ENCODE results near the gene REEP1.

The REEP1 gene

DNA sequence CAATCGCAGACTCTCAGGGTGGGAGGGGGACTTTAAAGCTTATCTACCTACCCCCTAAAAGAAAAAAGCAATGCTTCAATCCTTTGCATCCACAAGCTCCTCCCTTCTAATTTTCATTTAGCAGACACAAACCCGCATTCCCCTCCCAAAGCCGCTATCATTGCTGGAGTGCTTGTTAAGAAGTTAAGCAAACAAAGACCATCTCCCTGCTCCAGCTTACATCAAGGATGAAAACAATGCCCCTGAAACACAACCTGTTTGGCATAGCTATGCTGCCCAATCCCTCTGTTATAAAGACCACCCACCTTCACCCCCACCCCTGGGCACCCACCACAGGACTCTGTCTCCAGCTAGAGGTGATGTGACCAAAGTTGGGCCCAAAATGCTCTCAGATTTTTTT lies 33.0 kb downstream of the REEP1 start:
- DNase-seq: no peak

DNA sequence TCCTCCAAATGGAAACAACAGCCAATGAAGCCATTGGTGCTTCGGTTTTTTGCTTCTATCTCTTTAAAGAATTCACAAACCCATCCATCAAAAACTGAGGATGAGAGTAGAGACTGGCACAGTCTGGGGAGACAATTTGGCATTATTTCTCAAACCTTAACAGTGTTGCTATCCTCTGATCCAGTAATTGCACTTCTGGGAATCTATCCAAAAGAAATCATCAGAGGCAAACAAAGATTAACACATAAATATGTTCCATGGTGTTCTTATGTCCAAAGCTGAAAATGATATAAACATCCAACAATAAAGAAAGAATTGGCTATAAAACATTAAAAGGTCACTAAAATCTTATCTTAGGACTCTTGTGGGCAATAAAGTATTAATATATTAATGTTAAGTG lies 35.1 kb downstream of the REEP1 start:
- DNase-seq: no peak

DNA sequence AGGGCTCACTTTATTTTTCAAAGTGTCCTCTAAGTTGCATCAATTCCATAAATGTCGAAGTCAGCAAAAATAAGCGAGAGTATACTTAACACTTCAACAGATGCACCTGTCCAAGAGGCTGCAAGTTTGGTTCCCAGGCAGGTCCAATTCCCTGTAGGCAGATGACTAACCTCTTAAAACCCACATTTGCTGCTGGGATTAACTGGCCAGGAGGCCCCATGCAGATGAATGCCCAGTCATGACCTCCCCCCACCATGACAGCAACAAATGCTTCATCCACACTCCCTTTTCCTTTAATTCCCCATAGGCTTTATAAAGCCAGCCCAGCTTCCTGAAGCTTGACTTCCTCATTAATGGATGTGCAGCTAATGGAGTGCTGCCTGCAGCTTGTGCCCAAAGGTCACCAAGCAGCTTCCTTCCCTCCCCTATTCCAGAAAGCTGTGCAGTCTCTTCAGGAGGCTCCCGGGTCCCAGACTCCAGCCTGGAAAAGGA lies 35.7 kb downstream of the REEP1 start:
- DNase-seq: no peak

GRCh38 chr2:86301009-86301408 lies 36.4 kb downstream of the REEP1 start:
- no peak for DNase-seq

- no peak for DNase-seq
Observed at GRCh38 chr2:86300496-86300895, 36.9 kb downstream of the REEP1 start.

- no peak for DNase-seq
Observed at GRCh38 chr2:86298411-86299390, 38.7 kb downstream of the REEP1 start.

DNA sequence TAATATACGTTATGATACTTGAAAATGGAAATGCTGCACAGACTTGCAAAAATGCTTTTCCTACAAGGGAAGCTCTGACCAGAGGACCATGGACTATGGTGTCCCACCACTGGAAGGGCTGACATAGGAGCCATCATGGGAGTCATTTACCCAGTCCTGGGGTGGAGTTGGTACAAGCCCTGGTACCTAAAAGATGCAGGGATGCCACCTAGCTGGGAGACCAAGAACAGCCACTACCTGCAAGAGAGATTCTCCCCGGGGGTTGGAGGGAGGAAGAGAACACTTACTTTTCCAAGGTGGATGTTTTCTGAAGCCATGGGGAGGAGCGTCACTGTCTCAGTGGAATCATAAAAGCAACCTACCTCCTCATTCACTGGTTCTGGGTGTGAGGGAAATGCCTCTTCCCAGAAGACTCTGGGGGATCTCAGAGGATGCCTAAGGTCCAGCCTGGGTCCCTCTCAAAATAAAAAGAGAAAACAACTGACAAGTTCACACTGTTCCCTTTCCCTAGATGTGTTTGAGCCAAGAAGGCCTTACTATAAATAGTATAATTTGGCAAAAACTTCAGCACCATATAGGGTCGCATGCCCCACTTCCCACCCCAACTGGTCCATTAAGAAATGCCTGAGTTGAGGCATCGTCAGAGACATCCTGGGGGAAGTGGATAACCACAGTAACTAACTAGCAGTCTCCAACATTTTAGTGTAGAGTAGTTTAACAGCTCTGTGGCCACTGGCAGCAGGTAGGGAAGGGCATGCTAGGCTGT lies 39.9 kb downstream of the REEP1 start:
- no peak for DNase-seq

DNA sequence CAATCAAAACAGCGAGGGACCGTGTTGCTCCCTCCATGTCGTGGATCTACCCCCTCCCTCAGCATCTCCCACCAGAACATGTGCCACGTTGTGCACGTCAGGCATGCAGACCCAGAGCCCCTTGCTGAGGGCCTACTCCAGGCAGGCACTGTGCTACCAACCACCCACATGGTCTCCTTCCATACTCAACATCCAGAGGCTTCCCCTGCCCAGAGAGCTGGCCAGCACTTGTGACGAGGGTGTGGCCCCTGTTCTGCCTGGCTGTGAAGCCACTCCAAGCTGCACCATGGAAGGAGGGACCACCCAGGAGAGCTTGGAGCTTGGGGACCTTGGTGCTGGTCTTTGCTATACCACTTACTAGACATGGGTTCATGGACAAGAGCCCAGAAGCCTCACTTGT lies 40.5 kb downstream of the REEP1 start:
- DNase-seq: no peak

DNA sequence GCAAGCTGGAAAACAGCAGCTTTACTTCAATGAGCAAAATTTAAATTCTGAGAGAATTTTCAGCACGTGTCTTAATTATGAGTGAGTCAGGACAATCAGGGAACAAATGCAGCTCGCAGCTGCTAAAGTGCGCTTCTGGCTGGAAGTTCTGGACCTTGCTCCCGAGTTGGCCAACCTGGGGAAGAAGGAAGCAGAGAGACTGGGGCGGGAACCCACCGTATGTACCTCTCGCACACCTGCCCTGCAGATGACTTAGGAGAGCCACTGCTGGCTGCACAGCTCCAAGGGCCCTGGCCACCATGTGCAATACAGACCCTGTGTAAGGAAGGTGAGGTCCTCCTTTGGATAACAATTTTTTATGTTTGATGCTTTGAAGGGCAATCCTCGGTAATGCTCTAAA lies 42.4 kb downstream of the REEP1 start:
- DNase-seq: no peak

DNA sequence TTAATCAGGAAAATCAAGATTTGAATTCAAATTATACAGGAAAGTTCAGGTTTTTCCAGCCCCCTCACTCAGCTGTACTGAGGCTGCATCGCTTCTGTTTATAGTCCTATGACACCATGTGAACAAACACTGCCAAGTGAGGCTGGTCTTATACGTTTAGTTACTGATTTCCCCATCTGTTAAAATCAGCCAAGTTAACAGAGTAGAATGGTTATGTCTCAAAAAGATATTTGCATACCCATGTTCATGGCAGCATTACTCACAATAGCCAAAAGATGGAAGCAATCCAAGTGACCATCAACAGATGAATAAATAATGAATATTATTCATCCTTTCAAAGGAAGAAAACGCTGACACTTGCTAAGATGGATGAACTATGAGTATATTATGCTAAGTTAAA lies 43.8 kb downstream of the REEP1 start:
- DNase-seq: no peak

- DNase-seq: no peak
Observed at GRCh38 chr2:86292571-86293515, 44.6 kb downstream of the REEP1 start.

GRCh38 chr2:86291328-86291662 lies 46.1 kb downstream of the REEP1 start:
- no peak for DNase-seq

DNA sequence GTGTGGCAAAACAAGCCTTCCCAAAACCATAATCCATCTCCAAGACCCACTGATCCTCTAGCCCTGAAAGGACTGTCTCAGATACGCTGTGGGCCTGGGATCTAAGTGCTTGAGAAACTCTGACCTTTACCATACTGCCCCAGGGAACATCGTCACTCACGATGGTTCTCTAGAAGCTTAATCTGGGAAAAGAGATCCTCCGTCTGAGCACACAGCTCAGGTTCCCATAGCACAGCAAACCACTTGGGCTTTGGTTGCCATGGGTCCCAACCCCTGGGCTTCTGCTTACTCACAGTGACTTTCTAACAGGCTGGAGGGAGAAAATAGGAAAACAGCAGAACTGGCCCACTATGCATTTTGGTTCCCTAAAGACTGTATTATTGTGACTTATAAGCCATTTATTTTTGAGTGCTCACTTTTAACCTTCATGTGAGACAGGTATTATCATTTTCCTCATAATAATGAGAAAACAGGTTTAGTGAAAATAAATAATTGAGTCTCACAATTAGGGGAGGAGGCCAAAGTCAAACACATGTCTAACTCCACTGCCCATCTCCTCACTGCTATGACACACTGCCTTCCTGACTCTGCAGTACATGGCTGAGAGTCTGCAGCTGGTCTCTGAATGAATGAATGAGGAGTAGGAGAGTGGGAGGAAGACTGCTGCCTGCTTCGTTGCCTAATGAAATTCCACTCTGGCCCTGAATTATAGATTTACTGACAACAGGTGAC lies 46.7 kb downstream of the REEP1 start:
- no peak for DNase-seq

- no peak for DNase-seq
Observed at GRCh38 chr2:86286516-86286915, 50.9 kb downstream of the REEP1 start.

DNA sequence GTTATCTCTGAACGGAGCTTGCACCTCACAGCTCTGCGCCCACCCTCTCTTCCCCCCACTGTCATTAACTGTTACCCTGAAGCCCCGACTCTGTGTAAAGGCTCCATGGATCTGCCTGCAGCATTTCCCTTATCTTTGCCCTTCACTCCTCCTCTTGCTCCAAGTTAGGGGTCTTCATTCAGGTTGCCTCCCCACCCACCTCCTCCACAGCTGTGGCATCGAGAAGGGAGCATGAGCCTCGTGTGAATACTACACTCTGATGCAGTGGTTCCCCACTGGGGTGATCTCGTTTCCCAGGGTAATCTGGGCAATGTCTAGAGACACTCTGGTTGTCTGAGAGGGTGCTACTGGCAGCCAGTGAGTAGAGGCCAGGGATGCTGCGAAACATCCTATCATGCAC lies 51.4 kb downstream of the REEP1 start:
- DNase-seq: no peak

DNA sequence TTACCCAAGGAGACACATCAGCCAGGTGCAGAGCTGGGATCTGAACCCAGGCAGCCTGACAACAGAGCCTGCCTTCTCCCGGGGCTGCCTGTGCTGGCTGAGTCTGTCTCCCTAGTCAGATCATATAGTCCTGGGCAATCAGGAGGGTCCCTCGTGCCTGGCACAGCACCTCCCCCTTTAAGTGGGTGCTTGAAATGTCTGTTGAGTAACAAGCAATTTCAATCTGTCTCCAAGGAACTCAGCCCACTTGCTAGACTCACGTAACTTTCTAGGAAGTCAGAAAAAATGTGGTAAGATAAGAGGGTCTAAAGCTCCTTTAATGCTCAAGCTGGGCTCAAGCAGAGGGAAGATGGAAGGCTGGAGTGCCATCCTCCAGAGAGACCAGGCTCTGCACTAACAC lies 51.9 kb downstream of the REEP1 start:
- no peak for DNase-seq

GRCh38 chr2:86284987-86285386 lies 52.4 kb downstream of the REEP1 start:
- DNase-seq: no peak

GRCh38 chr2:86284401-86284841 lies 53.0 kb downstream of the REEP1 start:
- DNase-seq: no peak

DNA sequence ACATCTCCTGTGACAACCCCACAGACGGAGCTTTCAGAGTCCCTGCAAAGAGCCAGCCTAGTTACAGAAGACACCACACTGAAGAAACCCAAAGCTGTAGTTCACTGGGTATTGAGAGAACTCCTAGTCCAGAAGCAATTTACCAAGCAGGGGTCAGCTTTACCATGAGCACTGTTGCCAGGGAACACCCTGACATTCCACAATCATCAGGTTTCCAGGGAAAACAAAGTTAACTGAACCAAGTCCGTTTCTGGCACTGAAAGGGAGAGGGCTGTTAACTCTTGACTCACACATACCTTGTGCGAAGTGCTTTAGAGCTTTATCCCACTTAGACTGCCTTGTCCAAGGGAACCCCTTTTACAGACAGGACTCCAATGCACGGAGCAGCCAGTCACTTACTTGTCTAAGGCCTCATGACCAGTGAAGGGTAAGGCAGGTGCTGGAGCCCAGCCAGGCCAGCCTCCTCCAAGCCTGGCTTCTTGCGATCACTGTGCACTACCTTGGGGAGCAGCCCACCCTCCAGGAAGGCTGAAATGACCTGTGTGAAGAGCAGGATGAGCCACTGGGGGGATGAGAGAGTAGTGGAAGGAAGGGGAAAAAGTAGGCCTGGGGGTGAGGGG lies 53.9 kb downstream of the REEP1 start:
- DNase-seq: no peak

DNA sequence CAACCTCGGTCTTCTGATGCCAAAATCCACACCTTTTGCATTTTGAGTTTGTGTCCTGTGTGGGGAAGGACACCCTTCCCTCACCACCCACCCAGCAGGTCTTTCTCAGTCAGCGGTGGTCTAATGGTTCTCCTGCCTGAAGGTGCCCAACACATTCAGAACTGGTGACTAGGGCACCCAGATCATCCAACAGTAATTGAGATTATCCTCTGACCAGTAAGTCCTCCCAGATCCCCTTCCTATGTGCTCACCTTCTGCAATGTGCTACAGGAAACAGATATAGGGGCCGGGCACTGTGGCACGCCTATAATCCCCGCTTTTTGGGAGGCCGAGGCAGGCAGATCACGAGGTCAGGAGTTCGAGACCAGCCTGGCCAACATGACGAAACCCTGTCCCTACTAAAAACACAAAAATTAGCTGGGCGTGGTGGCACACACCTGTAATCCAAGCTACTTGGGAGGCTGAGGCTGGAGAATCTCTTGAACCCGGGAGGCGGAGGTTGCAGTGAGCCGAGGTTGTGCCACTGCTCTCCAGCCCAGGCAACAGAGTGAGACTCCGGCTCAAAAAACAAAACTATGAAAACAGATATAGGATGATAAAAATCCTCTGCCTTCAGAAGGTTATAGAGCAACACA lies 56.2 kb downstream of the REEP1 start:
- DNase-seq: no peak

DNA sequence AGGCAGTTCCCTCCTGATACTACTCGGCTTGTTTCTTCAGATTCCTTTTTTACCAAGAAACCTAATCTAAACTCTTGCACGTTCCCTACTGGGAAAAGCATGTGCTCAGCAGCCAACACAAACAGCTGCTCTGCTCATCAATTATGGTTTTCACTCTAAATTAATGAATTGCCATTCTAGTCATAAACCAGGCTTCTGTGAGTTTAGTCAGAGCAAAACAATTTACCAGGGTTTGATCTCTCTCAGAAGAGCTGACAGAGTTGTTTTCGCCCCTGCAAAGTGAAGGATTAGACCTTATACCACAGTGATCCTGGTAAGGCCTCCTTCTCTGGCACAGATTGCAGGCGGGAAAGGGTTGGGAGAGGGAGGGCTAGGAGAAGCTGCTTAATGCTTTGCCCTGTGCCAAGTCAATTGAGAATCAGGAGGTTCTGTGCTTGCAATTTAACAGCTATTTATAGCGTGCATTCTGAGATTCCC lies 57.2 kb downstream of the REEP1 start:
- no peak for DNase-seq
